ENCODE results near the gene SMARCD2.

DNA sequence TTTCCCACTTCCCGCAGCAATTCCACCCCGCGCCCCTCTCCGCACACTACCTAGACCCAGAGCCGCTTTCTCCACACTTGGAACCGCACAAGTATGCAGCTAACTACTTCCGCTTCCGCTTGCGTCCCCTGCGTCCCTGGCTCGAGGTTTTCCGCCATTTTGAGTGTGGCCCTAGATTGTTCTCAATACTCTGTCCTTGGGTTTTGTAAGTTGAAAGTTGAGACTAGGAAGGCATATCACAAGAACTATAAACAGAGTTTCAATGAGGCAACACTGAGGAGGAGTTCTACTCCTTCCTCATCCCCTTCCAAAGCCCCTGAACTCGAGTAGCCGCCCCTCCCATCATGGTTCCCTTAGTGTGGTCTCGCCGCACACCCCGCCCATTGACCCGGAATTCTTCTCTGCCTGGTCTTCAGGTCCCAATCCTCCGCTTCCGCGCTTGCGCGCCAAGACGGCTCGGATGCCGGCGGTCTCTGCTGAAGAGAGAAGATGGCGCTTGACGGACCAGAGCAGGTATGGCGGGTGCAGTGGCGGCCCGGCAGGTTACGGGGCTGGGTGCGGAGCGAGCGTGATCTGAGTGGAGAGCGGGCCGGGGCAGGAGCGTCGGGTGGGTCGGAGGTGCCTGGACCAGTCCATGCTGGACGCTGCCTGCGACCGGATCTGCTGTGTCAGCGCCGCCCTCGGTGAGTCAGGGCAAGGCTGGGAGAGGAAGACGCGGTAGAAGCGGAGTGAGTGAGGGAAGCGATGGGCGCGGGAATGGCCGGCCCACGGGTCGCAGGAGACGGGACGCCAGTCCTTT is 15.3 kb downstream of the SMARCD2 start, which contains the start of the genes FTSJ3 and PSMC5:
- TF ChIP-seq, protein P1, sequence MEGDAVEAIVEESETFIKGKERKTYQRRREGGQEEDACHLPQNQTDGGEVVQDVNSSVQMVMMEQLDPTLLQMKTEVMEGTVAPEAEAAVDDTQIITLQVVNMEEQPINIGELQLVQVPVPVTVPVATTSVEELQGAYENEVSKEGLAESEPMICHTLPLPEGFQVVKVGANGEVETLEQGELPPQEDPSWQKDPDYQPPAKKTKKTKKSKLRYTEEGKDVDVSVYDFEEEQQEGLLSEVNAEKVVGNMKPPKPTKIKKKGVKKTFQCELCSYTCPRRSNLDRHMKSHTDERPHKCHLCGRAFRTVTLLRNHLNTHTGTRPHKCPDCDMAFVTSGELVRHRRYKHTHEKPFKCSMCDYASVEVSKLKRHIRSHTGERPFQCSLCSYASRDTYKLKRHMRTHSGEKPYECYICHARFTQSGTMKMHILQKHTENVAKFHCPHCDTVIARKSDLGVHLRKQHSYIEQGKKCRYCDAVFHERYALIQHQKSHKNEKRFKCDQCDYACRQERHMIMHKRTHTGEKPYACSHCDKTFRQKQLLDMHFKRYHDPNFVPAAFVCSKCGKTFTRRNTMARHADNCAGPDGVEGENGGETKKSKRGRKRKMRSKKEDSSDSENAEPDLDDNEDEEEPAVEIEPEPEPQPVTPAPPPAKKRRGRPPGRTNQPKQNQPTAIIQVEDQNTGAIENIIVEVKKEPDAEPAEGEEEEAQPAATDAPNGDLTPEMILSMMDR (IDR thresholded peaks at IDR 0.05; ENCODE audit: low read length): peak; percentile 49
- TF ChIP-seq EZH2 (optimal IDR thresholded peaks at IDR 0.05; ENCODE audit: low read depth, low read length) (no peak), EZH2phosphoT487 (IDR thresholded peaks at IDR 0.05; ENCODE audit: low read length) (no peak)
